ENCODE data around the gene FDX1.

FDX1 gene

GRCh38 chr11:110508786-110509185, 79.0 kb downstream of the FDX1 start:
- DNase-seq (ENCODE audit: low read depth, low spot score) = no peak

DNA sequence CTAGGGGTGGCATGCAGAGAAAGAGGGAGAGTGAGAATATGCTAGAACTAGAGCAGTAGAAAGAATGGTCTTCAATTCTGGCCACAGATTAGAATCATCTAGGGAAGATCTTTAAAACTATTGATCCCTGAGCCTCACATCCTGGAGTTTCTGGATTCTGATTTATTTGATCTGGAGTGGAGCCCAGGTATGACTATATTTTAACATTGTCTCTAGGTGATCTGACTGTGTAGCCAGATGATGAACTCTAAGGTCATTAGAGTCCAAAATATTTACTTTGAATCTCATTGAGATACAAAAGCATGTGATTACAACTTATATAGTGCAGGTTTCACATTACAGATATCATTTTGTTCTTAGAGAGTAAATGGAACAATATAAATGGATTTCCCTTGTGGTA, 79.7 kb downstream of the FDX1 start:
- no peak for DNase-seq (ENCODE audit: low read depth, low spot score)

GRCh38 chr11:110512026-110512425, 82.3 kb downstream of the FDX1 start:
- DNase-seq (ENCODE audit: low read depth, low spot score) = no peak

DNA sequence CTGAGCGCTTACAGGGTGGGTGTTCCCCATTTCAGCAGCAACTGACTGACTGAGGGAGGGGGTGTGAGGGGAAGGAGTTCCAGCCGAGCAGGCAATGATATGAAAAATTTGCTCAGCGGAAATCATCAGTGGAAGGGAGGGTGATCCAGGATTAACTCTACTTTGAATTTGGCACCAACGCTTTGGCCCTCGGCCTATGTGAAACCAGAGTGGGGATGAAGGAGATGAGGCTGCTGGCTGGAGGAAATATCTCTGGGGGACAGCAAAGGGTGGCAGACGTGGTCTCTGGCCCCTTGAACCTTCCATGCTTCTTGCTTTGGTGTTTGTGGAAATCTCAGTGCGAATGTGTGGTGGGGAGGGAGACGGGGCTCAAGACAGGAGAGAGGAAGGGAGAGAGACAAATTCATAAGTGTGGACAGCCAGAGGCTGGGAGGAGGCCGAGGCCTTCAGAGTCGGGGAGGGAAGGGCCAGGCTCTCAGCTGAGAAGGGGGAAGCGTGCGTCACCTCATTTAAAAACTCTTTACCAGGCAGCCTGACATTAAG, 83.6 kb downstream of the FDX1 start:
- DNase-seq (ENCODE audit: low read depth, low spot score) = no peak

- DNase-seq (ENCODE audit: low read depth, low spot score) = no peak
These were observed 84.2 kb downstream of the FDX1 start for GRCh38 chr11:110513846-110514437.
